ENCODE data around the gene DNAJC7. TPM values are rescaled to one million over a fixed set of nuclear protein-coding genes. Genes with fewer than 3 reads are reported as not detected.
A peak's percentile ranks its signal among the peaks of the same experiment; 100 is the strongest.

DNAJC7 gene
- total and polyA plus RNA-seq, 9 of the 15 experiments (the other 6 are each of a cell fraction or from before 2014, with no cell fraction given): 85.8 to 262 (median 157) TPM

DNA sequence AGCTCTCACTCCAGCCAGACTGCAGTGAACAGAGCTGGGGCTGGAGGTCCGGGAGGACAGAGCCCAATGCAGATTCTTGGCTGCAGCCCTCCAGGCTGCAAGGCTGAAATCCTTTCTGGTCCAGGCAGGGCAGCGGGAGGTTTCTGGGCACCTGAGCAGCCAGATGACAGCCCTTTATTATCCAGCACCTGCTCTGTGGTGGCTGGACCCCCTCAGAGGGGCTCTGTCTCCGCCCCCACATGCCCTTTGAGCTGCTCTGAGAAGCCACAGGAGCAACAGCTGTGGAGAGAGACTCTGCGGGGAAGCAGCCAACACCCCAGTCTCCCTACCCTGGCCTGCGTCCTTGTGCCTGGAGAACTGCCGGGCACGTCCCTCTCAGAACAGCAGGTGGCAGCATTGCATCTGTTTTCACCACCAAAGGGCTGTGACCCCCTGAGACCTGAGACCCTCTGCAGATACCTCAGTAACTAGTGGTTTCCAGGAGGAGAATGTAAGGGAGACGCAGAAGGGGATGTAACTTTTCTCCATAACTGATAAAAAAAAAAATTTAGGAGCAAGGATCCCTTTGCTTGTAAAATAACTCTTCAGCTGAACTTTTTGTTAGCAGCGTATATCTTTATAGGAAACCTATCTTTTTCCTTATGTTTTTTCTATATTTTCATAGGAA, 54.3 kb downstream of the DNAJC7 start (continued):
- TF ChIP-seq CTCF (IDR thresholded peaks at IDR 0.05 in 2 of 3, conservative IDR thresholded peaks at IDR 0.05 in 1 of 3; ENCODE audit: insufficient read depth in 2 of 3, low read depth in 1 of 3, low read length in 3 of 3): peak; percentile 79 to 94 (median 90)
- no peak for TF ChIP-seq GTF2F1 (IDR thresholded peaks at IDR 0.05; ENCODE audit: low read depth, low read length)
- no peak for TF ChIP-seq HLTF (IDR thresholded peaks at IDR 0.05)
- no peak for TF ChIP-seq PTBP1 (IDR thresholded peaks at IDR 0.05; ENCODE audit: low read depth, low read length)
- TF ChIP-seq SAFB (IDR thresholded peaks at IDR 0.05; ENCODE audit: borderline replicate concordance, low read depth, low read length): no peak
- no peak for TF ChIP-seq CBX2 (IDR thresholded peaks at IDR 0.05; ENCODE audit: insufficient read depth, low read length, poor library complexity, severe bottlenecking)
- no peak for TF ChIP-seq MCM2 (IDR thresholded peaks at IDR 0.05; ENCODE audit: low read depth)
- TF ChIP-seq FOXP4 (CRISPR knock-in tag; IDR thresholded peaks at IDR 0.05; ENCODE audit: borderline replicate concordance): no peak
- TF ChIP-seq ZNF41 (CRISPR knock-in tag; conservative IDR thresholded peaks at IDR 0.05): no peak
- TF ChIP-seq, protein P1, sequence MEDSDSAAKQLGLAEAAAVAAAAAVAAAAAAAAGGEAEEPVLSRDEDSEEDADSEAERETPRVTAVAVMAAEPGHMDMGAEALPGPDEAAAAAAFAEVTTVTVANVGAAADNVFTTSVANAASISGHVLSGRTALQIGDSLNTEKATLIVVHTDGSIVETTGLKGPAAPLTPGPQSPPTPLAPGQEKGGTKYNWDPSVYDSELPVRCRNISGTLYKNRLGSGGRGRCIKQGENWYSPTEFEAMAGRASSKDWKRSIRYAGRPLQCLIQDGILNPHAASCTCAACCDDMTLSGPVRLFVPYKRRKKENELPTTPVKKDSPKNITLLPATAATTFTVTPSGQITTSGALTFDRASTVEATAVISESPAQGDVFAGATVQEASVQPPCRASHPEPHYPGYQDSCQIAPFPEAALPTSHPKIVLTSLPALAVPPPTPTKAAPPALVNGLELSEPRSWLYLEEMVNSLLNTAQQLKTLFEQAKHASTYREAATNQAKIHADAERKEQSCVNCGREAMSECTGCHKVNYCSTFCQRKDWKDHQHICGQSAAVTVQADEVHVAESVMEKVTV (CRISPR knock-in tag; IDR thresholded peaks at IDR 0.05): peak; percentile 76
- no peak for TF ChIP-seq TSC22D4 (tag; IDR thresholded peaks at IDR 0.05)
- TF ChIP-seq, protein P2, sequence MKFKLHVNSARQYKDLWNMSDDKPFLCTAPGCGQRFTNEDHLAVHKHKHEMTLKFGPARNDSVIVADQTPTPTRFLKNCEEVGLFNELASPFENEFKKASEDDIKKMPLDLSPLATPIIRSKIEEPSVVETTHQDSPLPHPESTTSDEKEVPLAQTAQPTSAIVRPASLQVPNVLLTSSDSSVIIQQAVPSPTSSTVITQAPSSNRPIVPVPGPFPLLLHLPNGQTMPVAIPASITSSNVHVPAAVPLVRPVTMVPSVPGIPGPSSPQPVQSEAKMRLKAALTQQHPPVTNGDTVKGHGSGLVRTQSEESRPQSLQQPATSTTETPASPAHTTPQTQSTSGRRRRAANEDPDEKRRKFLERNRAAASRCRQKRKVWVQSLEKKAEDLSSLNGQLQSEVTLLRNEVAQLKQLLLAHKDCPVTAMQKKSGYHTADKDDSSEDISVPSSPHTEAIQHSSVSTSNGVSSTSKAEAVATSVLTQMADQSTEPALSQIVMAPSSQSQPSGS (CRISPR knock-in tag; IDR thresholded peaks at IDR 0.05): no peak
- TF ChIP-seq HSF4 (CRISPR knock-in tag; IDR thresholded peaks at IDR 0.05; ENCODE audit: borderline replicate concordance): no peak
- no peak for TF ChIP-seq TAF1 (IDR thresholded peaks at IDR 0.05; ENCODE audit: control insufficient read depth, extremely low read depth, insufficient read depth, low read length, severe bottlenecking)
- TF ChIP-seq RAD21 (CRISPR knock-in tag; conservative IDR thresholded peaks at IDR 0.05 in 1 of 2, IDR thresholded peaks at IDR 0.05 in 1 of 2): peak; percentile 85 to 94
- no peak for TF ChIP-seq ELF2 (CRISPR knock-in tag; IDR thresholded peaks at IDR 0.05)
- no peak for TF ChIP-seq CCAR2 (IDR thresholded peaks at IDR 0.05; ENCODE audit: low read depth, low read length)
- TF ChIP-seq GTF2E2 (tag; IDR thresholded peaks at IDR 0.05): no peak
- 0 out of 2 replicates have a peak, but pooled peaks have one; percentile 46 for TF ChIP-seq XRCC5 (IDR thresholded peaks at IDR 0.05; ENCODE audit: low read depth, low read length)
- TF ChIP-seq ARID2 (IDR thresholded peaks at IDR 0.05): peak; percentile 60; the same call in 1 of the 2 replicates
- no peak for TF ChIP-seq DIDO1 (tag; IDR thresholded peaks at IDR 0.05; ENCODE audit: low read depth)
- no peak for TF ChIP-seq ZBTB8A (IDR thresholded peaks at IDR 0.05; ENCODE audit: partially characterized antibody)
